ENCODE data around the gene GLP1R.

The GLP1R gene

GRCh38 chr6:39083231-39083634 lies 34.7 kb downstream of the GLP1R start:
- Histone ChIP-seq H3K36me3 (no peaks in the 10 kb centered on the region), H3K27ac (no peak overlapping the region), H3K4me3 (ENCODE audit: low read depth, low read length) (no peak overlapping the region), H3K27me3 (ENCODE audit: insufficient read depth, low read depth, severe bottlenecking) (no peaks in the 10 kb centered on the region), H3K9me3 (ENCODE audit: severe bottlenecking) (no peaks in the 10 kb centered on the region)
- no peak for DNase-seq
- TF ChIP-seq CTCF (IDR thresholded peaks at IDR 0.05; ENCODE audit: low read depth, low read length) = no peak

- Histone ChIP-seq H3K27me3 (ENCODE audit: insufficient read depth, low read depth, severe bottlenecking) (no peaks in the 10 kb centered on the region), H3K27ac (no peak overlapping the region), H3K36me3 (no peaks in the 10 kb centered on the region), H3K9me3 (ENCODE audit: severe bottlenecking) (no peaks in the 10 kb centered on the region), H3K4me3 (ENCODE audit: low read depth, low read length) (no peak overlapping the region)
- no peak for DNase-seq
- no peak for TF ChIP-seq CTCF (IDR thresholded peaks at IDR 0.05; ENCODE audit: low read depth, low read length)
Measured at GRCh38 chr6:39084506-39084905, 35.9 kb downstream of the GLP1R start.

GRCh38 chr6:39085129-39085797 lies 36.7 kb downstream of the GLP1R start:
- no peaks in the 10 kb centered on the region for H3K36me3 ChIP-seq
- no peak for DNase-seq
- H3K9me3 ChIP-seq (ENCODE audit: severe bottlenecking) = no peaks in the 10 kb centered on the region
- no peak for TF ChIP-seq CTCF (IDR thresholded peaks at IDR 0.05; ENCODE audit: low read depth, low read length)
- no peak overlapping the region for H3K4me3 ChIP-seq (ENCODE audit: low read depth, low read length)
- no peaks in the 10 kb centered on the region for H3K27me3 ChIP-seq (ENCODE audit: insufficient read depth, low read depth, severe bottlenecking)
- H3K27ac ChIP-seq = no peak overlapping the region

- DNase-seq = no peak
- Histone ChIP-seq H3K9me3 (ENCODE audit: severe bottlenecking) (no peaks in the 10 kb centered on the region), H3K27ac (no peak overlapping the region), H3K36me3 (no peaks in the 10 kb centered on the region), H3K27me3 (ENCODE audit: insufficient read depth, low read depth, severe bottlenecking) (no peaks in the 10 kb centered on the region), H3K4me3 (ENCODE audit: low read depth, low read length) (no peak overlapping the region)
- TF ChIP-seq CTCF (IDR thresholded peaks at IDR 0.05; ENCODE audit: low read depth, low read length) = no peak
Measured at GRCh38 chr6:39086294-39086693, 37.7 kb downstream of the GLP1R start.

- TF ChIP-seq CTCF (IDR thresholded peaks at IDR 0.05; ENCODE audit: low read depth, low read length) = no peak
- Histone ChIP-seq H3K9me3 (ENCODE audit: severe bottlenecking) (no peaks in the 10 kb centered on the region), H3K27me3 (ENCODE audit: insufficient read depth, low read depth, severe bottlenecking) (no peaks in the 10 kb centered on the region), H3K4me3 (ENCODE audit: low read depth, low read length) (no peak overlapping the region), H3K27ac (no peak overlapping the region), H3K36me3 (no peaks in the 10 kb centered on the region)
- no peak for DNase-seq
Measured at GRCh38 chr6:39086711-39087110, 38.1 kb downstream of the GLP1R start.

- no peak for DNase-seq
- Histone ChIP-seq H3K9me3 (ENCODE audit: severe bottlenecking) (no peaks in the 10 kb centered on the region), H3K27ac (no peak overlapping the region), H3K36me3 (no peaks in the 10 kb centered on the region), H3K27me3 (ENCODE audit: insufficient read depth, low read depth, severe bottlenecking) (no peaks in the 10 kb centered on the region), H3K4me3 (ENCODE audit: low read depth, low read length) (no peak overlapping the region)
- TF ChIP-seq CTCF (IDR thresholded peaks at IDR 0.05; ENCODE audit: low read depth, low read length) = no peak
Measured at GRCh38 chr6:39087197-39087596, 38.6 kb downstream of the GLP1R start.

All from WERI-Rb-1 (cell line).